SJSA1 (cell line): ENCODE data around the gene NR2F1-AS1. TPM values are rescaled to one million over a fixed set of nuclear protein-coding genes. Genes with fewer than 3 reads are reported as not detected.
A peak's percentile ranks its signal among the peaks of the same experiment; 100 is the strongest.
"Not testable (repeated sequence)": the region's sequence is repeated elsewhere in the genome, so short reads cannot be mapped to it uniquely, and the experiment has no call there.

Experiments used
- DNase-seq, 2 experiments: peaks; one replicate each; pipeline ENCODE4 v3.0.0-alpha.2; 2015 to 2020; ENCODE audit warnings: low spot score in 2 of 2, low read depth in 1 of 2
- H3K27ac ChIP-seq: fragments of 250-450 bp; sonication (Bioruptor Pico); 2 replicates; pipeline ENCODE4 v1.5.1; 2020; ENCODE audit warnings: mild to moderate bottlenecking, moderate library complexity
- H3K27me3 ChIP-seq: fragments of 250-450 bp; sonication (Bioruptor Pico); replicated peaks from 2 replicates; pipeline ENCODE4 v1.5.1; 2020; ENCODE audit warnings: mild to moderate bottlenecking, moderate library complexity
- H3K36me3 ChIP-seq: fragments of 250-450 bp; sonication (Bioruptor Pico); 2 replicates; pipeline ENCODE4 v1.5.1; 2020; ENCODE audit warnings: mild to moderate bottlenecking
- H3K4me1 ChIP-seq: fragments of 250-450 bp; sonication (Bioruptor Pico); replicated peaks from 2 replicates; pipeline ENCODE4 v1.6.1; 2021; ENCODE audit warnings: mild to moderate bottlenecking
- H3K4me3 ChIP-seq: fragments of 250-450 bp; sonication (Bioruptor Pico); 2 replicates; pipeline ENCODE4 v1.5.1; 2020; ENCODE audit warnings: mild to moderate bottlenecking
- H3K9me3 ChIP-seq: fragments of 250-450 bp; sonication (Bioruptor Pico); replicated peaks from 2 replicates; pipeline ENCODE4 v1.5.1; 2020; ENCODE audit warnings: mild to moderate bottlenecking
- total RNA-seq: library from RNA; depleted of rRNA; stranded (reverse); fragments of >200 nt; shearing (Covaris generic); gene quantifications from 2 replicates; pipeline ENCODE4 v1.2.3, GENCODE V29; 2014; rRNA removed

The NR2F1-AS1 gene
- total RNA-seq, 1 experiment from 2014 or later, result 9.2 TPM

DNA sequence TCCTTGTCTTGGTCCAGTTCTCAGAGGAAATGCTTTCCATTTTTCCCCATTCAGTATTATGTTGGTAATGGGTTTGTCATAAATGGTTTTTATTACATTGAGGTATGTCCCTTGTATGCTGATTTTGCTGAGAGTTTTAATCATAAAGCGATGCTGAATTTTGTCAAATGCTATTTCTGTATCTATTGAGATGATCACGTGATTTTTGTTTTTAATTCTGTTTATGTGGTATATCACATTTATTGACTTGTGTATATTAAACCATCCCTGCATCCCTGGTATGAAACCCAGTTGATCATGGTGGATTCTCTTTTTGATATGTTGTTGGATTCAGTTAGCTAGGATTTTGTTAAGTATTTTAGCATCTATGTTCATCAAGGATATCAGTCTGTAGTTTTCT, 189.8 kb downstream of the NR2F1-AS1 start:
- not testable (repeated sequence) for H3K4me3 ChIP-seq, DNase-seq, H3K27me3 ChIP-seq, H3K27ac ChIP-seq, H3K9me3 ChIP-seq, H3K4me1 ChIP-seq, H3K36me3 ChIP-seq

GRCh38 chr5:93385655-93386054, 195.4 kb downstream of the NR2F1-AS1 start:
- no peak overlapping the region for H3K27ac ChIP-seq
- H3K9me3 ChIP-seq, result no peaks in the 10 kb centered on the region
- no peak overlapping the region for H3K4me3 ChIP-seq
- H3K27me3 ChIP-seq, result no peaks in the 10 kb centered on the region
- no peak for DNase-seq
- H3K4me1 ChIP-seq, result peaks cover 5% of the 10 kb centered on the region; the same call in 1 of the 2 replicates
- H3K36me3 ChIP-seq, result no peaks in the 10 kb centered on the region

DNA sequence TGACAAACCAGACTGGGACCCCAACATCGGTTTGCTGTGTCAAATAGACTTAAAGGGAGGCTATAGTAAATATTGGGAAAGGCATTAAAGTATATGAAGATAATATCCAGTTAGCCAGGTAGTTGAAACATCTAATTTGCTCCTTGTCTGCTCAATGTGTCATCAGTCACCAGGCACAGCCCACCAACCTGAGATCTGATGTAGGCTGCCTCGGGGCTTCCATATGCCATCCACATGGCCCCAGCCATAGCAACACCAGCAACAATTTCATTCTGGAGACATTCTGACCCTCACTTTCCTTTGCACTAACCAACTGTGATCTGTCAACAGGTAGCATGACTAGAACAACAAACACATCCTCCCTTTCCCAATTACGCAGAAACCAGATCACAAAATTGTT, 196.0 kb downstream of the NR2F1-AS1 start:
- Histone ChIP-seq H3K27me3 (no peaks in the 10 kb centered on the region), H3K27ac (no peak overlapping the region), H3K36me3 (no peaks in the 10 kb centered on the region), H3K4me3 (no peak overlapping the region), H3K4me1 (peaks cover 5% of the 10 kb centered on the region; the same call in 1 of the 2 replicates), H3K9me3 (no peaks in the 10 kb centered on the region)
- no peak for DNase-seq

DNA sequence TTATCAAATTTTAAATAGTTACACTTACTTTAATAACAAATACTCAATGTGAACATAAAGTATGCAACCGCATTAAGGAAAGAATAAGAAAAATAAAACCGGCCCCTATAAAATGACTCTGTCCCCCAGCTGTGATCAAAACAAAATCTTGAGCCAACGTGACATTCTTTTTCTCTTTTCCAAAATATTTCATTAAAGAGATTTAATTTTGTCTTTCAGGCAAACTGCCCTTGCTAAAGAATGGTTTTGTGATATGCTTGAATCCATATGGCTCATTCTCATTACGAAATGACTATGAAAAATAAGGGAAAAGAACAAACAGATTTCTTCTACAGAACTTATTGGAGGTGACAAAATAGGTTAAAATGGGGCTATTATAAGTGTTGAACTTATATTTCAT, 197.0 kb downstream of the NR2F1-AS1 start:
- DNase-seq, result no peak
- Histone ChIP-seq H3K9me3 (no peaks in the 10 kb centered on the region), H3K4me3 (no peak overlapping the region), H3K27ac (no peak overlapping the region), H3K27me3 (no peaks in the 10 kb centered on the region), H3K36me3 (no peaks in the 10 kb centered on the region), H3K4me1 (peaks cover 5% of the 10 kb centered on the region; the same call in 1 of the 2 replicates)

DNA sequence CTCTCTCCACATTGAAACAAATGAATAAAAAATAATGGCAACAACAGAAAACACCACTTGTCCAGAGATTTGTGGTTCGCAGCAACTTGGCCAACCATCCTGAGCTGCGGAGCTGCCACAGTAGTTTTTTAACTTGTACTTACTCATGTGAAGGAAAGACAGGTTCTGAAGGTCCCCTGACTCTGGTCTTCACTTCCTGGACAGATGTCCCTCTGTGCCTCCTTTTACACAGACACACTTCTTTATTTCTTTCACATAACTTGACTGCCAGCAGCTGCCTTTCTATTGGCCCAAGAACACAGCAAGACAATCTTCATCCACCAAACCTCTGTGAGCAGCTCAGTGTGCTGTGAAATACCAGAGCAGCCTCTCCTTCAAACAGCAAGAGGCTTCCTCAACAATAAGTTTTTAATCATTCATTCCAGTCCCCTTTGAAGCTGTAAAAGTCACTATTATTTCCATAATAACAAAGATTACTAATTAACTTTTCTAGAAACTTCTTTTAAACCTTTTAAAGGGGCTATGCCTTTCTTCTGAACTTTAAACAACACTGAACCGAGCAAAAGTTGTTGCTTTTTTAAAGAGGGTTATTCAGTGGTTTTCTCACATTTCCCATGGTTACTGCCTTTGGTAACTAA, 198.7 kb downstream of the NR2F1-AS1 start:
- H3K36me3 ChIP-seq, result no peaks in the 10 kb centered on the region
- H3K4me3 ChIP-seq, result no peak overlapping the region
- H3K27ac ChIP-seq, result no peak overlapping the region
- peaks cover 5% of the 10 kb centered on the region; the same call in 1 of the 2 replicates for H3K4me1 ChIP-seq
- no peaks in the 10 kb centered on the region for H3K27me3 ChIP-seq
- no peak for DNase-seq
- H3K9me3 ChIP-seq, result no peaks in the 10 kb centered on the region

- peak in 1 of 2 experiments; percentile 23 for DNase-seq
Measured at GRCh38 chr5:93381057-93381456, 200.0 kb downstream of the NR2F1-AS1 start.

GRCh38 chr5:93378073-93378472, 202.9 kb downstream of the NR2F1-AS1 start:
- Histone ChIP-seq H3K4me3 (no peak overlapping the region), H3K9me3 (no peaks in the 10 kb centered on the region), H3K27ac (no peak overlapping the region), H3K4me1 (peaks cover 5% of the 10 kb centered on the region; the same call in 1 of the 2 replicates), H3K27me3 (no peaks in the 10 kb centered on the region), H3K36me3 (no peaks in the 10 kb centered on the region)
- no peak for DNase-seq

More at GRCh38 chr5:93381057-93381456, 200.0 kb downstream of the NR2F1-AS1 start:
- H3K36me3 ChIP-seq, result no peaks in the 10 kb centered on the region
- H3K27ac ChIP-seq, result no peak overlapping the region
- peaks cover 5% of the 10 kb centered on the region; the same call in 1 of the 2 replicates for H3K4me1 ChIP-seq
- no peaks in the 10 kb centered on the region for H3K9me3 ChIP-seq
- H3K4me3 ChIP-seq, result no peak overlapping the region
- H3K27me3 ChIP-seq, result no peaks in the 10 kb centered on the region

- H3K9me3 ChIP-seq, result no peaks in the 10 kb centered on the region
- no peak overlapping the region for H3K4me3 ChIP-seq
- no peaks in the 10 kb centered on the region for H3K4me1 ChIP-seq
- no peaks in the 10 kb centered on the region for H3K36me3 ChIP-seq
- no peak for DNase-seq
- H3K27ac ChIP-seq, result no peak overlapping the region
- H3K27me3 ChIP-seq, result no peaks in the 10 kb centered on the region
Measured at GRCh38 chr5:93371893-93372292, 209.1 kb downstream of the NR2F1-AS1 start.

DNA sequence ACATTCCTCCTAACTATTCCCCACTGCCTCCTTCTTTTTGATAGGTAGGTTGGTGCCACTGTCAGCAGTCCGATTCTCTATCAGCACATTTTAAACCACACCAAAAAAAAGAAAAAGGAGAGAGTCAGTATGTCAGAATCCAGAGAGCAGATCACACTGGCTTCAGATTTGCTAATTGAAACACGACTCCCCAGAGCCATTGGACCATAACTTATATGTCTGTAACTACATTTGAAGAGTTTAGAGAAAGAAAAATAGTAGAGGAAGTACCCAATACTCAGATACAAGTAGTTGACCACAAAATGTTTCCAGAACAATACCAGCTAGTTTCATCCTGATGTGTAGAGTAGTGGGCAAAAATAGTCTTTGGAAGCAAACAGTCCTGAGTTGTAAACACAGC, 216.6 kb downstream of the NR2F1-AS1 start:
- no peak overlapping the region for H3K27ac ChIP-seq
- DNase-seq, result no peak
- H3K4me3 ChIP-seq, result no peak overlapping the region
- H3K9me3 ChIP-seq, result no peaks in the 10 kb centered on the region
- peaks cover 17% of the 10 kb centered on the region for H3K4me1 ChIP-seq
- H3K27me3 ChIP-seq, result no peaks in the 10 kb centered on the region
- no peaks in the 10 kb centered on the region for H3K36me3 ChIP-seq

DNA sequence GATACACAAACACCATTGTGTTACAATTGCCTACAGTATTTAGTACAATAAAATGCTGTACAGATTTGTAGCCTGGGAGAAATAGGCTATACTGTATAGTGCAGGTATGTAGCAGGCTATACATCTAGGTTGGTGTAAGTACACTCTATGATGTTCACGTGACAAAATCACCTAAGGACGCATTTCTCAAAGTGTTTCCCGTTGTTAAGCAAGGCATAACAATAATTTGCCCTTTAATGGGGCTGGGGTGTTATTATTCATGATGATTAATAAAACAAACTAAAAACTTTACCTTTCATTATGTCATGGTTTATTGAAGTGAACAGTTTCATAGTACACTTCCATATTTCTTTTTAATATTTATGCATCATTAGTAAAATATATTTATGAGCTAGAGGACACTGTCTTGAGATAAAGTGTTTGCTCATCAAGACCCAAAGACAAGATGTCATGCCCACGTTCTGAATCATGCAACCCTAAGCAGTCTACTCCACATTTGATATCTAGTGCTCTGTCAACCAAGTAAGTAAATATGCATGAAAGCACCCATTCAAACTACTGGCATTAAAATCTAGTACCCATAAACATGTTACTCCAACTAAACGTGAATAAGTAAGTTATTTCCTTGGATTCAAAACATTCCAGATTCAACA, 220.5 kb downstream of the NR2F1-AS1 start:
- Histone ChIP-seq H3K27me3 (0 out of 2 replicates have a peak, but pooled peaks cover 2% of the 10 kb centered on the region), H3K27ac (no peak overlapping the region), H3K36me3 (no peaks in the 10 kb centered on the region), H3K4me3 (no peak overlapping the region), H3K4me1 (peaks cover 30% of the 10 kb centered on the region), H3K9me3 (no peaks in the 10 kb centered on the region; the same call in 1 of the 2 replicates)
- no peak for DNase-seq

- Histone ChIP-seq H3K27me3 (0 out of 2 replicates have a peak, but pooled peaks cover 2% of the 10 kb centered on the region), H3K36me3 (no peaks in the 10 kb centered on the region), H3K4me3 (no peak overlapping the region), H3K4me1 (peaks cover 32% of the 10 kb centered on the region), H3K27ac (peak overlapping the region; percentile 84), H3K9me3 (no peaks in the 10 kb centered on the region; the same call in 1 of the 2 replicates)
- no peak for DNase-seq
Measured at GRCh38 chr5:93359960-93360305, 221.1 kb downstream of the NR2F1-AS1 start.

Other genes with a start within 250 kb of the NR2F1-AS1 start
- 3.6 and 6.2 TPM in 2 replicates for gene NR2F1, start 2.0 kb upstream of the NR2F1-AS1 start, total RNA-seq
- gene POU5F2, start 160.4 kb upstream of the NR2F1-AS1 start, total RNA-seq, result 0.26 and 0.34 TPM in 2 replicates